ENCODE measurements around the gene GPR78.

GPR78 gene

DNA sequence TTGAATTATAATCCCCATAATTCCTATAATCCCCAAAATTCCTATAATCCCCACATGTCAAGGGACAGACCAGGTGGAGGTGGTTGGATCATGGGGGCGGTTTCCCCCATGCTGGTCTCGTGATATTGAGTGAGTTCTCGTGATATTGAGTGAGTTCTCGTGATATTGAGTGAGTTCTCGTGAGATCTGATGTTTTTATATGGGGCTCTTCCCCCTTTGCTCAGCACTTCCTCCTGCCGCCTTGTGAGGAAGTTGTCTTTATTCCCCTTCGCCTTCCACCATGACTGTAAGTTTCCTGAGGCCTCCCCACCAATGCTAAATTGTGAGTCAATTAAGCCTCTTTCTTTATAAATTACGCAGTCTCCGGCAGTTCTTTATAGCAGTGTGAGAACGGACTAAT is 36.6 kb upstream of the GPR78 start:
- Mint-ChIP-seq H3K36me3 (ENCODE audit: low read depth) (no peaks in the 10 kb centered on the region), H3K4me1 (no peaks in the 10 kb centered on the region), H3K9me3 (no peaks in the 10 kb centered on the region), H3K27me3 (ENCODE audit: low read depth) (peaks cover 23% of the 10 kb centered on the region), H3K4me3 (no peak overlapping the region), H3K27ac (no peak overlapping the region)
- TF ChIP-seq, protein P1, sequence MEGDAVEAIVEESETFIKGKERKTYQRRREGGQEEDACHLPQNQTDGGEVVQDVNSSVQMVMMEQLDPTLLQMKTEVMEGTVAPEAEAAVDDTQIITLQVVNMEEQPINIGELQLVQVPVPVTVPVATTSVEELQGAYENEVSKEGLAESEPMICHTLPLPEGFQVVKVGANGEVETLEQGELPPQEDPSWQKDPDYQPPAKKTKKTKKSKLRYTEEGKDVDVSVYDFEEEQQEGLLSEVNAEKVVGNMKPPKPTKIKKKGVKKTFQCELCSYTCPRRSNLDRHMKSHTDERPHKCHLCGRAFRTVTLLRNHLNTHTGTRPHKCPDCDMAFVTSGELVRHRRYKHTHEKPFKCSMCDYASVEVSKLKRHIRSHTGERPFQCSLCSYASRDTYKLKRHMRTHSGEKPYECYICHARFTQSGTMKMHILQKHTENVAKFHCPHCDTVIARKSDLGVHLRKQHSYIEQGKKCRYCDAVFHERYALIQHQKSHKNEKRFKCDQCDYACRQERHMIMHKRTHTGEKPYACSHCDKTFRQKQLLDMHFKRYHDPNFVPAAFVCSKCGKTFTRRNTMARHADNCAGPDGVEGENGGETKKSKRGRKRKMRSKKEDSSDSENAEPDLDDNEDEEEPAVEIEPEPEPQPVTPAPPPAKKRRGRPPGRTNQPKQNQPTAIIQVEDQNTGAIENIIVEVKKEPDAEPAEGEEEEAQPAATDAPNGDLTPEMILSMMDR (IDR thresholded peaks at IDR 0.05; ENCODE audit: unreplicated experiment in 3 of 3), result no peak

DNA sequence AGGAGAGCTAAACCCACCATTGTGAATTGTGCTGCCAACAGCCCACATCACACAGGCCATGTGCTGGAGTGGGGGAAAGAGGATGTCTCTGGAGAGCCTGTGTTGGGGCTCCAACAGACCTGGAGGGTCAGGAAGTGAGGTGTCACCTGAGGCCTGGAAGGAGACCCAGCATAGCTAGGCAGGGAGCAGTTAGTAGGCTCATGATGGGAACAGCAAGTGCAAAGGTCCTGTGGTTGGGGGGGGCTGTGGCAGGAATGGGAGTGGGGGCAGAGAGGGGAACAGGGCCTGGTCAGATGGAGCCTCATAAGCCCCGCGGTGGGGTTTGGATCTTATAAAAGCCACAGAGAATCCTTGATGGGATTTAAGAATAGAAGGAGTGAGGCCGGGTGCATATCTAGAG is 35.9 kb upstream of the GPR78 start:
- Mint-ChIP-seq H3K27ac (no peak overlapping the region), H3K4me1 (no peaks in the 10 kb centered on the region), H3K9me3 (no peaks in the 10 kb centered on the region), H3K4me3 (no peak overlapping the region), H3K27me3 (ENCODE audit: low read depth) (peaks cover 23% of the 10 kb centered on the region), H3K36me3 (ENCODE audit: low read depth) (no peaks in the 10 kb centered on the region)
- TF ChIP-seq, protein P1 (IDR thresholded peaks at IDR 0.05; ENCODE audit: unreplicated experiment in 3 of 3), result no peak

DNA sequence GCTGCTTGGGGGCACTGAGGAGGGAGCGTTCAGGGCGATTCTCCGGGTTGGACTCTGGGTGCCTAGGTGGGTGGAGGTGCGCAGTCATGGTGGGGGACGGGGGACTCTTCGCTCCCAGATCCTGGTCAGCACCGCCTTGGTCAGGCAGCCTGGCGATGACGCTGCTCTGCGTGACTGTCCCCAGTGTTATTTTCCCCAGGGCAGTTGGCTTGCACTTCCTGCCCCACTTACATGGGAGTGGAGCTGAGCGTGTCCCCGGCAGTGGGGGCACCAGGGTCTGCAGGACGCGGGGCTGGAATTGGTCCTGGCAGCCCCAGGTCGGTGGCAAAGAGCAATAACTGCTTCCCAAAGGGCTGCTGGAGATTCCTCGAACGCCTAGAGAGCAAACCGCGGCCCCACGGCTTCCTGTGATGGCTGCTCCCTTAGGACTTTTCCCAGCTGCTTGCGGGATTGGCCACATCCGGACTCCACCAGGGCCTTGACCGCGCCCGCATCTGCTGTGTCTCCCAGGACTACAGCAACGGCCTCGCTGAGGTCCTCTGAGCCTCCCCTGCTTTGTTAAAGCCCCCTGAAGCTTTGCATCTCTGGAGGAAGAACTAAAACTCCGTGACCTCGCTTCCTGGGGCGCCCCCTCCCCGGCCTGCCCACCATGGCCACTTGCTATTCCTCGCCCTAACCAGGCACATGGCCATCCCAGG is 35.3 kb upstream of the GPR78 start:
- H3K27ac Mint-ChIP-seq, result no peak overlapping the region
- H3K9me3 Mint-ChIP-seq, result no peaks in the 10 kb centered on the region
- no peaks in the 10 kb centered on the region for H3K36me3 Mint-ChIP-seq (ENCODE audit: low read depth)
- H3K27me3 Mint-ChIP-seq (ENCODE audit: low read depth), result peaks cover 24% of the 10 kb centered on the region
- H3K4me1 Mint-ChIP-seq, result no peaks in the 10 kb centered on the region
- H3K4me3 Mint-ChIP-seq, result no peak overlapping the region
- TF ChIP-seq, protein P1 (IDR thresholded peaks at IDR 0.05; ENCODE audit: unreplicated experiment in 3 of 3), result no peak

DNA sequence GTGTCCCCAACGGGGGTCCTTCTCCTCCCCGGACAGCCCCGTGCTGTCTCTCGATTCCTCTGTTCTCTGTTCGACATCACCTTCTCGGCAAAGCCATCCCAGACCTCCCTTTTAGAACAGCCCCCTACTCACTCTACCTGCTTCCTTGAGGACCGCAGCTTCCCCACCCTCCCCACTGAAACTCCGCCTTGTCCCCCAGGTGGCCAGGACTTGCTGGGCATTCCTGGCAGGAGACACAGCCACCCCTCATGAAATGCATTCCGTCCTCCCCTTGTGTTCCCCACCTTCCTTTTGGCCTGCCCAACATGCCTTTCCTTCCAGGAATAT is 34.8 kb upstream of the GPR78 start:
- TF ChIP-seq, protein P1 (IDR thresholded peaks at IDR 0.05; ENCODE audit: unreplicated experiment in 3 of 3), result no peak
- no peaks in the 10 kb centered on the region for H3K4me1 Mint-ChIP-seq
- no peaks in the 10 kb centered on the region for H3K9me3 Mint-ChIP-seq
- H3K36me3 Mint-ChIP-seq (ENCODE audit: low read depth), result no peaks in the 10 kb centered on the region
- no peak overlapping the region for H3K4me3 Mint-ChIP-seq
- peaks cover 21% of the 10 kb centered on the region for H3K27me3 Mint-ChIP-seq (ENCODE audit: low read depth)
- H3K27ac Mint-ChIP-seq, result no peak overlapping the region

DNA sequence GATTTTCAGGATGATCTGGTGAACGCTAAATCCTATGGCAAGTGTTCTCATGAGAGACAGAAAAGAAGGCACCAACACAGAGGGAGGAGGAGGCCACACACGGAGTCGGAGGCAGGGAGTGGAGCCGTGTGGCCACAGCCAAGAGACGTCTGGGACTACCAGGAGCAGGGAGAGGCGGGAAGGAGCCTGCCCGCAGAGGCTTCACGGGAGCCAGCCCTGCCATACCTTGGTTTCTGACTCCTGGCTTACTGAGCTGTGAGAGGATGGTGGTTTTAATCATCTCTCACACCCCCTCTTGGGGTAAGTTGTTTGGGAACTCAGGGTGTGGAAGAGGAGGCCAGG is 33.5 kb upstream of the GPR78 start:
- TF ChIP-seq, protein P1 (IDR thresholded peaks at IDR 0.05; ENCODE audit: unreplicated experiment in 3 of 3), result no peak
- Mint-ChIP-seq H3K36me3 (ENCODE audit: low read depth) (no peaks in the 10 kb centered on the region), H3K27ac (no peak overlapping the region), H3K4me1 (no peaks in the 10 kb centered on the region), H3K27me3 (ENCODE audit: low read depth) (peaks cover 26% of the 10 kb centered on the region), H3K4me3 (no peak overlapping the region), H3K9me3 (no peaks in the 10 kb centered on the region)

DNA sequence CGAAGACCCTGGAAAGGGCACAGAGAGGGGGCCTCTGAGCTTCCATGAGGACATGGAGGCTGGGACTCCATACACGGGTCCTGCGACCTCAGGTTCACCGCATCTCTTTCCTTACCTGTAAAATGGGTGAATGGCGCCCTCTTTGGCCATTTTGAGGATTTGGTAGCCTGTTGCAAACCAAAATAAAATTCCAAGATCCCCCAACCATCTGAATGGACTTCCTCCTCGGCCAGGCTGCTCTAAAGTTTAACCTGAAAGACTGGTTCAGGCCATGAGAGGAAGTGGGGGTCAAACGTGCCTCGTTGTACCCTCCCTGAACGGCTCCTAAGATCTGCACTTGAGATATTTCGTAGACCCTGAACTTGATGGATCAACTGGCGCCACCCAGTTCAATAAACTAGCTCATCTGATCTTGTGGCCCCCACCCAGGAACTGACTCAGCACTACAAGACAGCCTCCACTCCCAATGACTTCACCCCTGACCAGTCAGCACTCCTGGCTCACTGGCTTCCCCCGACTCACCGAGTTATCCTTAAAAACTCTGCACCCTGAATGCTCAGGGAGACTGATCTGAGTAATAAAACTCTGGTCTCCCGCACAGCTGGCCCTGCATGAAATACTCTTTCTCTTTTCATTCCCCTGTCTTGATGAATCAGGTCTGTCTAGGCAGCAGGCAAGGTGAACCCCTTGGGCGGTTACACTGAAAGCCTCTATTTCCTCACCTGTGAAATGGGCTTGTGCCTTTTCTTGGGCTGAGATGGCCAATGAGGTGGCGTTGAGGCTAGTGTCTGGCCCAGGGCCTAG is 32.9 kb upstream of the GPR78 start:
- Mint-ChIP-seq H3K27ac (no peak overlapping the region), H3K4me1 (no peaks in the 10 kb centered on the region), H3K9me3 (no peaks in the 10 kb centered on the region), H3K27me3 (ENCODE audit: low read depth) (peaks cover 25% of the 10 kb centered on the region), H3K36me3 (ENCODE audit: low read depth) (no peaks in the 10 kb centered on the region), H3K4me3 (no peak overlapping the region)
- TF ChIP-seq, protein P1 (IDR thresholded peaks at IDR 0.05; ENCODE audit: unreplicated experiment in 3 of 3), result no peak
